Measurements from ENCODE around the gene FAM89A. TPM values are rescaled to one million over a fixed set of nuclear protein-coding genes. Genes with fewer than 3 reads are reported as not detected.

Gene FAM89A
- total and polyA plus RNA-seq, 2 of the 13 experiments (the other 11 are each of a cell fraction or from before 2014, with no cell fraction given): 0.35 to 0.44 TPM

GRCh38 chr1:231036416-231036815 lies 3.6 kb downstream of the FAM89A start:
- H3K9me3 ChIP-seq (ENCODE audit: low read length): no peaks in the 10 kb centered on the region
- CTCF ChIA-PET (ENCODE audit: low intra/inter-chr PET ratio, low total read pairs): no interaction called here
- DNase-seq (ENCODE audit: low spot score): no peak
- H3K4me3 ChIP-seq (replicated peaks in 1 of 3; ENCODE audit: insufficient read depth in 1 of 3, low read depth in 2 of 3, low read length in 3 of 3): no peak overlapping the region
- H3K79me2 ChIP-seq (ENCODE audit: insufficient read depth, low read length): no peaks in the 10 kb centered on the region
- no peak for FAIRE-seq
- BruUV-seq (replicated peaks): no TSS peak
- peaks cover 18% of the 10 kb centered on the region for H3K4me1 ChIP-seq (ENCODE audit: insufficient read depth, low read length)
- in situ Hi-C loops (cut with HindIII; ENCODE audit: extremely low pct_ligation_motif_present, low pct_unique_long_range_greater_than_20kb) (no loop called here), intact Hi-C loops (cut with micrococcal nuclease; ENCODE audit: unreplicated experiment) (no loop called here)
- H3K36me3 ChIP-seq (replicated peaks in 1 of 2; ENCODE audit: control insufficient read depth in 1 of 2, insufficient read depth in 2 of 2, low read length in 2 of 2): no peaks in the 10 kb centered on the region
- POLR2A ChIA-PET: no interaction called here
- 48% methylated on average over 5 of the region's 5 CpGs for WGBS (ENCODE audit: low lambda C conversion rate)
- H3K9ac ChIP-seq (ENCODE audit: insufficient read depth, low read depth, low read length): no peak overlapping the region
- H2AFZ ChIP-seq (ENCODE audit: low read length): no peak overlapping the region
- H4K20me1 ChIP-seq (ENCODE audit: insufficient read depth, low read length): no peaks in the 10 kb centered on the region
- H3K27me3 ChIP-seq (ENCODE audit: control insufficient read depth in 1 of 2, insufficient read depth in 2 of 2, low read length in 2 of 2): peaks cover 7 to 37% of the 10 kb centered on the region in 2 experiments
- TF ChIP-seq JARID2 (CRISPR knock-in tag; IDR thresholded peaks at IDR 0.05; ENCODE audit: insufficient replicate concordance) (no peak), ELF4 (CRISPR knock-in tag; IDR thresholded peaks at IDR 0.05; ENCODE audit: borderline replicate concordance) (no peak), CENPX (CRISPR knock-in tag; IDR thresholded peaks at IDR 0.05) (no peak), ZNF44 (CRISPR knock-in tag; IDR thresholded peaks at IDR 0.05) (no peak), ZNF331 (CRISPR knock-in tag; IDR thresholded peaks at IDR 0.05) (no peak), ZNF180 (CRISPR knock-in tag; IDR thresholded peaks at IDR 0.05; ENCODE audit: borderline replicate concordance, low read depth) (no peak), TERF1 (CRISPR knock-in tag; IDR thresholded peaks at IDR 0.05) (no peak), ETV6 (CRISPR knock-in tag; conservative IDR thresholded peaks at IDR 0.05) (no peak), MXI1 (IDR thresholded peaks at IDR 0.05; ENCODE audit: borderline replicate concordance, low read depth, low read length) (no peak), SRF (IDR thresholded peaks at IDR 0.05; ENCODE audit: low read depth, low read length) (no peak), SIN3A (IDR thresholded peaks at IDR 0.05; ENCODE audit: borderline replicate concordance, low read depth, low read length) (no peak), RFXAP (CRISPR knock-in tag; IDR thresholded peaks at IDR 0.05; ENCODE audit: borderline replicate concordance) (no peak), ARID5B (CRISPR knock-in tag; IDR thresholded peaks at IDR 0.05) (no peak), ZNF33A (CRISPR knock-in tag; IDR thresholded peaks at IDR 0.05; ENCODE audit: borderline replicate concordance) (no peak), SNAI1 (CRISPR knock-in tag; IDR thresholded peaks at IDR 0.05; ENCODE audit: borderline replicate concordance) (no peak)
- TF ChIP-seq, protein P1, sequence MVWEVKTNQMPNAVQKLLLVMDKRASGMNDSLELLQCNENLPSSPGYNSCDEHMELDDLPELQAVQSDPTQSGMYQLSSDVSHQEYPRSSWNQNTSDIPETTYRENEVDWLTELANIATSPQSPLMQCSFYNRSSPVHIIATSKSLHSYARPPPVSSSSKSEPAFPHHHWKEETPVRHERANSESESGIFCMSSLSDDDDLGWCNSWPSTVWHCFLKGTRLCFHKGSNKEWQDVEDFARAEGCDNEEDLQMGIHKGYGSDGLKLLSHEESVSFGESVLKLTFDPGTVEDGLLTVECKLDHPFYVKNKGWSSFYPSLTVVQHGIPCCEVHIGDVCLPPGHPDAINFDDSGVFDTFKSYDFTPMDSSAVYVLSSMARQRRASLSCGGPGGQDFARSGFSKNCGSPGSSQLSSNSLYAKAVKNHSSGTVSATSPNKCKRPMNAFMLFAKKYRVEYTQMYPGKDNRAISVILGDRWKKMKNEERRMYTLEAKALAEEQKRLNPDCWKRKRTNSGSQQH (CRISPR knock-in tag; IDR thresholded peaks at IDR 0.05; ENCODE audit: low read depth): no peak
- H3K4me2 ChIP-seq (ENCODE audit: low read depth, low read length): no peak overlapping the region
- no peak overlapping the region for H3K27ac ChIP-seq (ENCODE audit: extremely low read length, insufficient read depth, low read length)
- ATAC-seq: no peak

Data from HepG2 (cell line).